Measurements from ENCODE around the gene CELF6.

- no peak for TF ChIP-seq POLR2AphosphoS5 (IDR thresholded peaks at IDR 0.05; ENCODE audit: low read depth, low read length)
- TF ChIP-seq REST (IDR thresholded peaks at IDR 0.05; ENCODE audit: insufficient read depth in 1 of 2, low read depth in 2 of 2, low read length in 2 of 2) = no peak
Observed at GRCh38 chr15:72271221-72271620, 48.7 kb downstream of the CELF6 start.
